ENCODE measurements around the gene TEFM.
A peak's percentile ranks its signal among the peaks of the same experiment; 100 is the strongest.
"Not testable (repeated sequence)": the region's sequence is repeated elsewhere in the genome, so short reads cannot be mapped to it uniquely, and the experiment has no call there.

TEFM gene, protein sequence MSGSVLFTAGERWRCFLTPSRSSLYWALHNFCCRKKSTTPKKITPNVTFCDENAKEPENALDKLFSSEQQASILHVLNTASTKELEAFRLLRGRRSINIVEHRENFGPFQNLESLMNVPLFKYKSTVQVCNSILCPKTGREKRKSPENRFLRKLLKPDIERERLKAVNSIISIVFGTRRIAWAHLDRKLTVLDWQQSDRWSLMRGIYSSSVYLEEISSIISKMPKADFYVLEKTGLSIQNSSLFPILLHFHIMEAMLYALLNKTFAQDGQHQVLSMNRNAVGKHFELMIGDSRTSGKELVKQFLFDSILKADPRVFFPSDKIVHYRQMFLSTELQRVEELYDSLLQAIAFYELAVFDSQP

GRCh38 chr17:30906101-30906911 lies at the start of gene TEFM:
TSS of gene TEFM (minus strand) at chr17:30906238. CDS start at chr17:30906198, 40 bp downstream.
- DNase-seq = peak; percentile 85

DNA sequence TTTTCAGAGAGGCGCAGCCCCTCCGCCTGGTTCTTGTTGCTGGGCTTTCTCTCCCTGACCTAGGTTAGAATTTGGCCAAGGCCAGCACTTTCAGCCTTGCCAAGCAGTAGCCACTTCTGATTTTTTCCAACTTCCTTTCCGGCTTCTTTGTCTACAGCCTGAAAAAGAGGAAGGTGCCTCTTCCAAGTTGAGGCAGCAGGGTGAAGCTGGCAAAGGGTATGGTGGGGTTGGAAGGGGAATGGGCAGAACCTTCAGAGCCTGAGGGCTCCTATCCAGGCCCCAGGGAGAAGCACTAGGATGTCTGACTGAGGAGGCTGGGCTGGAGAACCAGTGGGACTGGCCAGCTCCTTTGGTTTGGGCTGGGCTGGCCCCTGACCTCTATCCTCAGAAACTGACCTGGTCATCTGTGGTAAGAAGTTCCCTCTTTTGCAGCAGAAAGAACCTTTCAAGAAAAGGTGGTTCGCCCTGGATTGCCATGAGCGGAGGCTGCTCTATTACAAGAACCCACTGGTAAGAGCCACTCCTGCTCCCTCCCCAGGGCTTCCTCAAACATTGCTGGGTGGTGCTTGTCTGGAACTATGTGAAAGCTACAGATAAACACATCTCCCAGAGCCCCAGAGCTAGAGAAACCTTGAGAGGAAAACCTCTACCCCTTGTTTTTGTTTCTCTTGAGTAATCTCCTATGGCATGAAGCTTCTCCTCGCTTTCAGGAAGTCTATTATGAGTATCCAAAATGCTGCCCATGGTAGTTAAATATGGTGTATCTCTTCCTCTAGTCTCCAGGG lies 48.2 kb upstream of the TEFM start:
- DNase-seq = no peak

- no peak for DNase-seq
Observed at GRCh38 chr17:30952638-30953393, 46.8 kb upstream of the TEFM start.

GRCh38 chr17:30950669-30951399 lies 44.8 kb upstream of the TEFM start:
- DNase-seq = peak; percentile 78

GRCh38 chr17:30950189-30950588 lies 44.2 kb upstream of the TEFM start:
- no peak for DNase-seq

- DNase-seq = no peak
Observed at GRCh38 chr17:30947796-30948195, 41.8 kb upstream of the TEFM start.

GRCh38 chr17:30942308-30943079 lies 36.5 kb upstream of the TEFM start:
- DNase-seq = no peak

DNA sequence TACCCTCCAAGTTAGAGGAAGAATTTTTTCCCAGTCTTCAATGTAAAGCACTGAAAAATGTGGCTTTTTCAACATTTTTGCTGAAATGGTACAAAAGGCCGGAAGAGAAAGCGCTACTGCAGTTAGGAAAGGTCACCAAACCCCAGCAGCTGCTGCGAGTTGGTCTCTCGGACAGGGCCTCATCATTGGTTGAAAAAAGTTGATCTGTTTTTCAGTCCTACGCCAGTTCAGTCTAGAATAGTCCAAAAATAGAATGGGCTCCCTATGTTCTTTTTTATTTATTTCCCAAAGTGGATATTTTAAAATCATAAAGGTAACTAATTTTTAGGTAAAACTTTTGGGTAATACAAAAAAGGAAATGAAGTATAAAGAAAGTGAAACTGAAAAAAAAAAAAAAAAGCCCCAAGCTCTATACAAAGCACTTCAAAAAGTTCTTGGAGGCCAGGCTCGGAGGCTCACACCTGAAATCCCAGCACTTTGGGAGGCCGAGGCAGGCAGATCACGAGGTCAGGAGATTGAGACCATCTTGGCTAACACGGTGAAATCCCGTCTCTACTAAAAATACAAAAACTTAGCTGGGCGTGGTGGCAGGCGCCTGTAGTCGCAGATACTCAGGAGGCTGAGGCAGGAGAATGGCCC lies 33.1 kb upstream of the TEFM start:
- DNase-seq = no peak

GRCh38 chr17:30933966-30934365 lies 27.9 kb upstream of the TEFM start:
- no peak for DNase-seq

DNA sequence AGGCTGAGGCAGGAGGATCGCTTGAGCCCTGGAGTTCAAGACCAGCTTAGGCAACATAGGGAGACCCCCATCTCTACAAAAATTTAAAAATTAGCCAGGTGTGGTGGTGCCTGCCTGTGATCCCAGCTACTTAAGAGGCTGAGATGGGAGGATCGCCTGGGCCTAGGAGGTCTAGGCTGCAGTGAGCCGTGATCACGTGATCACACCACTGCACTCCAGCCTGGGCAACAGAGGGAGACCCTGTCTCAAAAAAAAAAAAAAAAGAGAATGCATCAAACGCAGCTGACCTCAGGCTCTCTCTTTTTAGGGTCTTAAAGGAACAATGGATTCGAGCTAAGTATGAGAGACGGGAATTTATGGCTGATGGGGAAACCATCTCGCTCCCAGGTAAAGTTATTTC lies 25.5 kb upstream of the TEFM start:
- not testable (repeated sequence) for DNase-seq

DNA sequence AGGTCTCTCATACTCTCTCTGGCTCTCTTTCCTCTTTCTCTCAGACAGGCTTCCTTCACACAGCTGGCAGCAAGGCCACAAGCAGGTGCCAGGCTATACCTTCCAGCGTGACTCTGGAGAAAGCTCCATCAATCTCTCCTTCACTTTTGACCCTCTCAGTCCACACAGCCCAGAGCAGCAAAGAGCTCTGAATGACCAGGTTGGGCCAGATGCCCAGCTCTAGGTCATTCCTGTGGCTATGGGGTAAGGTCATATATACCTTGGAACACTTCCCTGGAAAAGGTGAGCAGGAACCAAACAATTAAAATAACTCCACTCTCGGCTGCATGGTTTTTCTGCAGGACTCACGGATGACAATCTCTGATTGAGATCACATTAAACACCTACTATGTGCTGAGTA lies 24.5 kb upstream of the TEFM start:
- DNase-seq = no peak

DNA sequence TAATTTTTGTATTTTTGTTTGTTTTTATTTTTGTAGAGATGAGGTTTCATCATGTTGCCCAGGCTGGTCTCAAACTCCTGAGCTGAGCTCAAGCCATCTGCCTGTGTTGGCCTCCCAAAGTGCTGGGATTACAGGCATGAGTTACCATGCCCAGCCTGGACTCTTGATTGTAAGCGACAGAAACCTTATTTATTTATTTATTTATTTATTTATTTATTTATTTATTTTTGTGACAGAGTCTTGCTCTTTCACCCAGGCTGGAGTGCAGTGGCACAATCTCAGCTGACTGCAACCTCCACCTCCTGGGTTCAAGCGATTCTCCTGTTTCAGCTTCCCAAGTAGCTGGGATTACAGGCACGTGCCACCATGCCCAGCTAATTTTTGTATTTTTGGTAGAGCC lies 23.8 kb upstream of the TEFM start:
- not testable (repeated sequence) for DNase-seq

DNA sequence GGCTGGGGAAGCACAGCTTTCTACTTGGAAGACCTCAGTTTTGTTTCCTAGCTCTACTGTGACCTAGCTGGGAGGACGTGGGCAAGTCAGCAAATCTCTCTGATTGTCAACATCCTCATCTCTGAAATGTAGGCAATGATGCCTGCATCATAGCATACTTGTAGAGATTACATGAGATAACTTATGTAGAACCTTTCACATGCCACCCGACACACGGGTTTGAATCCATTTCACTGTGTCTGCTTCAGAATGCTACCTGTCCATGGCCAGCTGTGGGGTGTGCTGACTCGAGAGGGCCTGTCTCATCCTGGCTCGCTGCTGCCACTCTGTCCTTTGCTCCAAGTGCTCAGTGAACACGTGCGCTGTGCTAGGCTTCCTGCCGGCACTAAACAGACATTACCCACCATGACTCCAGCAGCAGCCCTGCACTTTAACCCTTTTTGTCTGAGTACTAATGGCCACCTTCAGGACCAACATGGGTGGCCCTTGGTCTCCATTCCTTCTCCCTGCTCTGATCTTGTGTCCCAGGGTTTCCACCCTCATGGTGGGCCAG lies 23.1 kb upstream of the TEFM start:
- no peak for DNase-seq

DNA sequence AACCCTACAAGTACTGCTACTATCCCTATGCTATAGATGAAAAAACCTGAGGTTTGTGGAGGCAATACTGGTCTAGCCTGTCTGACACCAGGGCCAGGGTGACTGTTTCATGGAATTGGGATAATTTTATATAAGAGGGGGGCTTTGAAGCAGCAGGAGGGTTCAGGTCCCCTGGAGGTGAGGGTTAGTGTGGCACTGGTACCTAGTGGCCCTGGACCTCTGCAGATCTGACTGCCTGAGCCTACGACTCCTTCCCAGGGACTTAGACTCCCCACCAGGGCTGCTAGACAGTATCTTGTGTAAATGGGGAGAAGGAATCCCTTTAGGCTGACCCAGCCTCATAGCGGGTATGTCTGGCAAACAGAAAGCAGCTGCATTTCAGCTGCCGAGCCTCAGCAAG lies 22.5 kb upstream of the TEFM start:
- DNase-seq = no peak

- DNase-seq = no peak
Observed at GRCh38 chr17:30927756-30928155, 21.7 kb upstream of the TEFM start.

DNA sequence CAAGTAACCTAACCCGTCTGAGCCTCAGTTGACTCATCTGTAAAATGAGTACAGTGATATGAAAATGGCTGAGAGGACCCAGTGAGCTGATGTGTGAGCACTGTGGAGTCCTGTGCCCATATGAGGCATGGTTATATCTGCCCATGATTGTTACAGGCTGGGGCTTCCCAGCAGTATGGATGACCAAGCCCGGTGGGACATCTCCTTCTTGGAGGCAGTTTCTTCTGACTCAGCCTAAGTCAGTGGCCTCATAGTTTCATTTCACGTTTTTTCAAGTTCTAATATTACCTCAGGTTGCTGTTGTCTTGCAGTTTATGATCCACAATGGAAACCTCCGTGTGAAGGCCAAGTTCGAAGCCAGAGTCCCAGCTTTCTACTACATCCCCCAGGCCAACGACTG lies 20.5 kb upstream of the TEFM start:
- DNase-seq = no peak

GRCh38 chr17:30924341-30924740 lies 18.3 kb upstream of the TEFM start:
- DNase-seq = no peak

DNA sequence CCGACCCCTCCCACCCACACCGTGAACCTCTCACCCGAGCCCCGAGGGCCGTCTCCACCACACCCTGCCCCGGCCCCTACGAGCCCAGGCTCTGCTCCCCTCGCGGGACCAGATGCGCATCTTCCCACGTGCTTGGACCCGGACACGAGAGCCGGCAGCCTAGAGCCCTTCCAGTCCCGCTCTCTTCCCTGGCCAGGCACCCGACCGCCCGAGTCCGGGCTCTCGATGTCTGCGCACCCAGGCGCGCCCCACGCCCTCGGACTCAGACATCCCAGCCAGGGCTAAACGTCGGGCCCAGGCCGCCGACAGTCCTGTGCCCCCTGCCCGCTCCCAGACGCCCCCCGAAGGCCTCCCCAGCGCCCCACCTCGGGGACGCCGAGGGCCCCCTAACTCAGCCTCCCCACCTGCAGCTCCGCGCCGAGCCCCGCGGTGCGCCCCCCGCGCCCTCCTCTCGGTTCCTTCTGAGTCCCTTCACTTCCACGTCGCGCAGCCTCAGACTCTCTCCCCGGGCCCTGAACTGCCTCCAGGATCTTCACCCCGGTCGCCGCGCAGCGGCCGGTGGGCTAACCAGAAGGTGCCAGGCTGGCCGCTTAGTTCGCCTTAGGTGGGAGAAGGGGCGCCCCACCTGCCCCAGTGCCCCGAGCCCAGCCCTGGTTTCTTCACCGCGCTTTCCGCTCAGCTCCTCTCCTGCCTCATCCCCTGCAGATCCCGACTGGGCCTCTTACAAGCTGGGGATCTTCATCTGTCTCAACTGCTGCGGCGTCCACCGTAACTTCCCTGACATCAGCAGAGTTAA lies 16.4 kb upstream of the TEFM start:
- no peak for DNase-seq

DNA sequence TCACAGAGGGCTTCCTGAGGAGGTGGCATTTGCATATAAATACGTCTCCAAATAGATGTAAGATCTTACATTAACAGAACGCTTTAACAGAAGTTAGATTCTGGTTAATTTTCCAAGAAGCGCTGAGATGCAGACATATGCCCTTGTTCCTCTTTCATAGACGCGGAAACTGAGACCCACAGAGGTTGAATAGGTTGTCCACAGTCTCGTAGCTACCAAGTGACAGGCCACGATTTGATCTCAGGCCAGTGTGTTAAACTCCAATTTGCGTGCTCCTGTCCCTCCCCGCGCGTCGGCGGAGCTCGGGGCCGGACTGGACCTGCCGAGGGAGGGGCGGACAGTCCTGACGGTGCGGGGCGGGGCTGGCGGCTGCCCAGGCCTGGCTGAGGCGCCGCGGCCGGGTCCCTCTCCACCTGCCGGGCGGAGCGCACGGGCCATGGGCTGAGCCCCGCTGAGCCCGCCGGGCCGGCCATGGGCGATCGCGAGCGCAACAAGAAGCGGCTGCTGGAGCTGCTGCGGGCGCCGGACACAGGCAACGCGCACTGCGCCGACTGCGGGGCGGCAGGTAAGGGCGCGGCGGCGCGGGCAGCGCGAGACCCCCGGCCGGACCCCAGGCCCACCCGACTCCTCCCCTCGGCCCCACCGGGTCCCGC lies 15.6 kb upstream of the TEFM start, which contains the start of gene ADAP2:
Gene ADAP2, plus strand, starts transcription at position 402 of the 653 bp plus-strand sequence. Its CDS starts 70 bp downstream, at position 472.
- DNase-seq = no peak

Measured in NCI-H1092 (cell line).